G401 (cell line): ENCODE measurements around the gene TPTE. TPM values are rescaled to one million over a fixed set of nuclear protein-coding genes. Genes with fewer than 3 reads are reported as not detected.
"Not testable (repeated sequence)": the region's sequence is repeated elsewhere in the genome, so short reads cannot be mapped to it uniquely, and the experiment has no call there.

Source experiments
- DNase-seq: peaks from one replicate; pipeline ENCODE4 v3.0.0-alpha.2; 2015; ENCODE audit warnings: low spot score
- in situ Hi-C: cut with HindIII; loops from 2 replicates; pipeline ENCODE4 v1.10.0; 2016; ENCODE audit warnings: low sequenced_read_pairs, mixed read lengths
- total RNA-seq: library from RNA; depleted of rRNA; stranded (reverse); fragments of >200 nt; shearing (Covaris generic); gene quantifications from 2 replicates; pipeline ENCODE4 v1.2.3, GENCODE V29; 2014

The TPTE gene
- total RNA-seq, 1 experiment from 2014 or later: not detected

DNA sequence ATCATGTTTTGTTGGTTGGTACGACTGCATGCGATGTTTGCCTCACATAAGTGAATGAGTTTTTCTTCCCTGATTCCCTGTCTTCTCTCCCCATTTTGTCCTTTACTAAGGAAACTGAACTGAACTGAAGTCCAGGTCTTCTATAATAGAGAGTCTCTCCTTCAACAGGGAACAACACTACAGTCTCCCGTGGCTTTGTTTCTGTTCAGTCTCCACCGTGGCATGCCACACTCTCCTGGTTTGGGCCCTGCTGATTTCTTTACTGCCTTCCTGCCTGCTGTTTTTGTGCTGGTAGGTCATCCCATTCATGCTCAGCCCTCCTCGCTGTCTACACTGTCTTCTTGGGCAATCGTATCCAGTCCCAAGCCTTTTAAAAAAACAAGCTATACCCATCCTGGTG is 92.9 kb downstream of the TPTE start:
- DNase-seq, in situ Hi-C loops: not testable (repeated sequence)

GRCh38 chr21:10616061-10616460 is 94.7 kb downstream of the TPTE start:
- in situ Hi-C loops: not testable (repeated sequence)

GRCh38 chr21:10616535-10616934 is 95.2 kb downstream of the TPTE start:
- no peak for DNase-seq
- in situ Hi-C loops: no loop called here

More at GRCh38 chr21:10616061-10616460, 94.7 kb downstream of the TPTE start:
- not testable (repeated sequence) for DNase-seq

DNA sequence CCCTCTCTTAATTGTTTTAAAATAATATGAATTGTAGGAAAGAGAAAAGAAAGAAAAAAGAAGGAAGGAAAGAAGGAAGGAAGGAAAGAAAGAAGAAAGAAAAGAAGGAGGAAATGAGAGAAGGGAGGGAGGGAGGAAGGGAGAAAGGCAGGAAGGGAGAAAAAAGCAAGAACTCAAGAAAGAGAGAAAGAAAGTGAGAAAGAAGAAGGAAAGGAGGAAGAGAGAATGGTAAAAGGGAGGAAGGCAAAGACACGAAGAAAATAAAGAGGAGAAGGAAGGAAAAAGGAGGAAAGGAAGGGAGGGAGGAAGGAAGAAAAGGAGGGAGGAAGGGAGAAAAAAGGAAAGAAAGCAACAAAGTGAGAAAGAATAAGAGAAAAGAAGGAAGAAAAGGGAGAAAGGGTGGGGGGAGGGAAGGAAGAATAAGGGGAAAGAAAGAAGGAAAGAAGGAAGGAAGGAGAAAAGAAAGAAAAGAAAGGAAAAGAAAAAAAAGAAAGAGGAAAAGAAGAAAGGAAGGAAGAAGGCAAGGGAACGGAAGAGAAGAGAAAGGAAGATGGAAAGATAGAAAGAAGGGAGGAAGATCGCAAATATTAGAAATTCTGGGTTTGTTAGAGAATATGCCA is 95.9 kb downstream of the TPTE start:
- in situ Hi-C loops, DNase-seq: not testable (repeated sequence)

- in situ Hi-C loops: no loop called here
- no peak for DNase-seq
Observed at GRCh38 chr21:10627316-10627863, 106.0 kb downstream of the TPTE start.

DNA sequence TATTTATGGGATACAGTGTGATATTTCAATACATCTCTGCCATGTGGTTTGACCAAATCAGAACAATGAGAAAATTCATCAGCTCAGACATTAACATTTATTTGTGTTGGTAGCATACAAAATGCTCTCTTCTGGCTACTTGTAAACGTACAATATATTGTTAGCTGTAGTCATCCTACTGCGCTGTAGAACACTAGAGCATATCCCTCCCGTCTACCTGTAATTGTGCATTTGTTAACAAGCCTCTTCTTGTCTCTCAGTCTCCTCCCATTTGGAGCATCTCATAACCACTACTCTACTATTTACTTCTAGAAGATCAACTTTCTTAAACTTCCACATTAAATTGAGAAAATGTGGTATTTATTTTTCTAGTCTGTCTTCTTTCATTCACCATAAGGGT is 107.9 kb downstream of the TPTE start:
- in situ Hi-C loops, DNase-seq: not testable (repeated sequence)

- in situ Hi-C loops, DNase-seq: not testable (repeated sequence)
Observed at GRCh38 chr21:10630829-10631228, 109.4 kb downstream of the TPTE start.

- in situ Hi-C loops, DNase-seq: not testable (repeated sequence)
Observed at GRCh38 chr21:10631316-10631715, 109.9 kb downstream of the TPTE start.

- DNase-seq, in situ Hi-C loops: not testable (repeated sequence)
Observed at GRCh38 chr21:10638144-10638543, 116.8 kb downstream of the TPTE start.

GRCh38 chr21:10639123-10639522 is 117.7 kb downstream of the TPTE start:
- in situ Hi-C loops: no loop called here
- no peak for DNase-seq

DNA sequence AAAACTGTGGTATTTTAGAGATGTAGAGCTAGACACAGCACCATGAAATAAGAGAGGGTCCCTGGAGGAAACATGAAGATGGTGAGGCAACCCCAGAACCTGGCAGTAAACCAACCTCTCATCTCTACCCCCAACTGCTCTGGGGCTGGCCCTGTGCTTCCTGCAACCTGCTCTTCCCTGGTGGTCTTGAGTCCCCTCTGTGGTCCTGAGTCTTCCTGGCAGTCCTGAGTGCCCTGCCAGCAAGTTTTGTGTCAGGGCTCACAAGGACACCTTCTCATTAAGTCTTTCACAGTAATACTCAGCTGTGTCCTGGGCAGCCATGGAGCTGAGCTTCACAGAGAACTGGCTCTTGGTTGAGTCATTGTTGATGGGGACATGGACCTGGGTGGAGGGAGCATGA is 118.4 kb downstream of the TPTE start:
- in situ Hi-C loops, DNase-seq: not testable (repeated sequence)

DNA sequence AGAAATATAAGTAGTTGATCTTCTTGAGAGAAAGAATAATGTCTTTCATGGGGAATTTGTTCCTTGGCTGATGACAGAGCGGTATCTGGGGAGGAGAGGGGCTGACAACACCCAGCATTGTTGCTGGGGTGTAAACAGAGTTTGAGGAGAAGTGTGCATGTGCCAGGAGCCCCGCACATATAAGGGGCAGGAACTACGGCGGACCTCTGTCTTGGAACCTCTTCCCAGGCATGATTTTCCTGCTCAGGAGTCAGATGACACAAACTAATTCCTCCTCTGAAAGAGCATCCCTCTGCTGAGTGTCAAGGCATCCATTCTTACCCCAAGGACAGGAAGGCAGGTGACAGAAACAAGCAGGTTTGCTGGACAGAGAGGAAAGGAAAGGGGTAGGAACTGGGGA is 119.1 kb downstream of the TPTE start:
- DNase-seq: no peak
- in situ Hi-C loops: no loop called here

DNA sequence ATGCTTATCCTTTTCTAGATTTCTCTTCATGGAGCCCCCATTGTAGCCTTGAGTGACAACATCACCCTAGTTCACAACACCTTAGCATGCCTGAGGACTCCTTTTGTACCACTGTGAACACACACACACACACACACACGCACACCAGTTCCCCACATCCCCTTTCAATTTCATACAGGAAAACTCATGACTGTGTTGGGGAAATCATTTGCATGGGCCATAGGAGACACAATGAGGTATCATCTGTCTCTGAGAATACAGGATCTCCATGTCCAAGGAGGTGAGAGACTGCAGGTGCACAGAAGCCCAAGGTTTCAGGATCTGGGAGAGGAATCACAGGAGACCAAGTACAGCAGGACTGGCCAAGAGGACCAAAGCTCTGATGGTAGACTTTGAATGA is 119.7 kb downstream of the TPTE start:
- in situ Hi-C loops: no loop called here
- DNase-seq: no peak

DNA sequence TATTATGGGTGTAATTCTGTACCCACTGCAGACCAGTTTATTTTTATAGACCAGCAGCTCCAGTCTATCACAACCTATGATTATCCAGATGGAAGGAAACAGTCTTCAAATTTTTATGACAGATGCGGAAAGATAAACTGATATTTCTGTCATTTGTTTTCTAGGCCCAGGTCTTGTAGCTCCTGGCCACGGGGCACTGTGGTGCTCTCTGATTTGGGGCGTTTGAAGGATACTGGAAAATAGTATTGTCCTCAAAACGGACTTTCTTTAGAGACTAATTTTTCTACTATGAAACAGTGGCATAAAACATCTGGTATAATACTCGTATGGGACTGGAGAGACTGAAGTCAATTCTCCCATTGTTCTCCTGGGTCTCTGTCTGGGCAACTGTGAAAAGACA is 124.3 kb downstream of the TPTE start:
- DNase-seq, in situ Hi-C loops: not testable (repeated sequence)

DNA sequence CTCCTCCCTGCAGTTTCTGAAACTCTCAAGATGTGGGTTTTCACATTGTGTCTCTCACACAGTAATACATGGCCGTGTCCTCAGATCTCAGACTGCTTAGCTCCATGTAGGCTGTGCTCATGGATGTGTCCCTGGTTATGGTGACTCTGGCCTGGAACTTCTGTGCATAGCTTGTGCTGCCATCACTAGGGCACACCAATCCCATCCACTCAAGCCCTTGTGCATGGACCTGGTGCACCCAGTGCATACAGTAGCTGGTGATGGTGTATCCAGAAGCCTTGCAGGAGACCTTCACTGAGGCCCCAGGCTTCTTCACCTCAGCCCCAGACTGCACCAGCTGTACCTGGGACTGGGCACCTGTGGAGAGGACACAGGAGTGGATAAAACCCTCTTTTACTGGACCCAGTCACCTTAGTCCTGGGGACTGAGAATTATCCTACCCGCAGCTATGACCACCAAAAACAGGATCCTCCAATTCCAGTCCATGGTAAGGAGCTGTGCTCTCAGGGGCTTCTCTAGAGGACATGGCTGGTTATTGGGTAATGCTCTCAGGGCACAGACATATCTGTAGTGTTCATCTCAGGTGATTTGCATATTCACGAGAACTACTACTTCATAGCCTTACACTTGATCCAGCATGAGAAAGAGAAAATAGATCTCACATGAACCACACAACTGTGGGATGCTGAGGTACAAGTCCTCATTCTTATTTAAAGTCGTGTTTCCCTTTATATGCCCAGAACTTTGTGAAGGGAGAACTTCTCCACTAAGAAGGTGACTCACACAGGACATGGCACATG is 128.2 kb downstream of the TPTE start:
- DNase-seq, in situ Hi-C loops: not testable (repeated sequence)

- in situ Hi-C loops: not testable (repeated sequence)
Observed at GRCh38 chr21:10650297-10650696, 128.9 kb downstream of the TPTE start.

More at GRCh38 chr21:10650297-10650696, 128.9 kb downstream of the TPTE start:
- DNase-seq: not testable (repeated sequence)
